Activated naive CD8-positive, alpha-beta T cell treated with anti-CD3 and anti-CD28 coated beads, Interleukin-2, amount 50 U/mL, for 16 hours (primary cell): ENCODE data around the gene PAQR4.
A peak's percentile ranks its signal among the peaks of the same experiment; 100 is the strongest.

Source experiments
- DNase-seq: peaks from one replicate; pipeline ENCODE4 v3.0.0-alpha.2; 2020; ENCODE audit warnings: low read depth, low spot score

PAQR4 gene

DNA sequence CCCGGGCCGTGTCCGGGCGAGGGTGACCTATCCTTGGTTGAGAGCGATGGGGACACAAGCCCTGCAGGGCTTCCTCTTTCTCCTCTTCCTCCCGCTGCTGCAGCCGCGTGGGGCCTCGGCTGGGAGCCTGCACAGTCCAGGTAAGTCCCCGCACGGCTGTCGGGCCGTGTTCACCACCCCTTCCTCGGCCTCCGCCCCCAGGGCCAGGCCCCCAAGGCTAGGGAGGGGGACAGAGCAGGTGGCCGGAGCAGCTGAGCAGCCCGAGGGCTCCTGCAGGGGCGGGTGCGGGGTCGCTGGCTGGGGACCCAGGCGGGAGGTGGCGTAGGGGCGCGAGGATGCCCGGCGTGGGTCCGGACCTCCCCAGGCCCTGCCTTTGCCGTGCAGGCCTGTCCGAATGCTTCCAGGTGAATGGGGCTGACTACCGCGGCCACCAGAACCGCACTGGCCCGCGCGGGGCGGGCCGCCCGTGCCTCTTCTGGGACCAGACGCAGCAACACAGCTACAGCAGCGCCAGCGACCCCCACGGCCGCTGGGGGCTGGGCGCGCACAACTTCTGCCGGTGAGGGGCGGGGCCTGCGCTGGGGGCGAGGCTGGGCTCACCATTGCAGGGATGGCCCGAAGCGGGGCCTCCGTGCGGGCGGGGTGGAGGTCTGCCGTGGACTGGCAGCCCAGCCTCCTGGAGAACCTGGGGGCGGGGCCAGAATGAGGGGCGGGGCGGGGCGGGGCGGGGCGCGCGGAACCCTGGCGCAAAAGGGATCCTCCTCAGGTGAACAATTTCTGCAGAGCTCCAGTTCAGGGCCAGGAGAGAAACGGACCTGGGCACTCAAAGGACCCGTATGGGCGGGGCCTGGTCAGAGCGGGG, 4.4 kb upstream of the PAQR4 start:
- no peak for DNase-seq

- no peak for DNase-seq
These were observed 2.9 kb upstream of the PAQR4 start for GRCh38 chr16:2966043-2966807.

DNA sequence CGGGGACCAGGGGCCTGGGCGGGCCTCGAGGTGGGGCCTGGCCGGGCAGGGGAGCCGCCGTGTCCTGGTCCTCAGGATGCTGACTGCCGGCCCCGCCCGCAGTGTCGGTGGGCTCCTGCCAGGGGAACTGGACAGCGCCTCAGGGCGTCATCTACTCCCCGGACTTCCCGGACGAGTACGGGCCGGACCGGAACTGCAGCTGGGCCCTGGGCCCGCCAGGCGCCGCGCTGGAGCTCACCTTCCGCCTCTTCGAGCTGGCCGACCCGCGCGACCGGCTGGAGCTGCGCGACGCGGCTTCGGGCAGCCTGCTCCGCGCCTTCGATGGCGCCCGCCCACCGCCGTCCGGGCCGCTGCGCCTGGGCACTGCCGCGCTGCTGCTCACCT, 2.3 kb upstream of the PAQR4 start:
- DNase-seq: no peak

GRCh38 chr16:2967211-2967631, 1.9 kb upstream of the PAQR4 start:
- DNase-seq: no peak

- DNase-seq: no peak
These were observed 1.4 kb upstream of the PAQR4 start for GRCh38 chr16:2967721-2968161.

DNA sequence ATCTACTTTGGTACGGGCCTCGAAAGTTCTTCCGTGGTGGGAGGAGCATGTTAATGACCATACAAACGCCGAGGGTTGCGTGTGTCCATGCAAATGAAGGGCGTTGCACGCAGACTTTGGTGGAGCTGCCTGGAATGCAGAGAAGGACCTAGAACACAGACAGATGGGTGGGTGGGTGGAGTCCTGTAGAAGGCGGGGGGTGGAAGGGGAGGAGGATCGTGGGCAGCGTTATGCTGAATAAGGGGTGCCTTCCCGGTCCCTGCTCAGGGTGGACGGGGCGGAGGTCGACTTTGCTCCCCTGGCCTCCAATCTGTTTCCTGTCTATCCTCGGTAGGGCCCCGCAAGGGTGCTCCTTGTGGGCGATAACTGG, 795 bp upstream of the PAQR4 start:
- no peak for DNase-seq

DNA sequence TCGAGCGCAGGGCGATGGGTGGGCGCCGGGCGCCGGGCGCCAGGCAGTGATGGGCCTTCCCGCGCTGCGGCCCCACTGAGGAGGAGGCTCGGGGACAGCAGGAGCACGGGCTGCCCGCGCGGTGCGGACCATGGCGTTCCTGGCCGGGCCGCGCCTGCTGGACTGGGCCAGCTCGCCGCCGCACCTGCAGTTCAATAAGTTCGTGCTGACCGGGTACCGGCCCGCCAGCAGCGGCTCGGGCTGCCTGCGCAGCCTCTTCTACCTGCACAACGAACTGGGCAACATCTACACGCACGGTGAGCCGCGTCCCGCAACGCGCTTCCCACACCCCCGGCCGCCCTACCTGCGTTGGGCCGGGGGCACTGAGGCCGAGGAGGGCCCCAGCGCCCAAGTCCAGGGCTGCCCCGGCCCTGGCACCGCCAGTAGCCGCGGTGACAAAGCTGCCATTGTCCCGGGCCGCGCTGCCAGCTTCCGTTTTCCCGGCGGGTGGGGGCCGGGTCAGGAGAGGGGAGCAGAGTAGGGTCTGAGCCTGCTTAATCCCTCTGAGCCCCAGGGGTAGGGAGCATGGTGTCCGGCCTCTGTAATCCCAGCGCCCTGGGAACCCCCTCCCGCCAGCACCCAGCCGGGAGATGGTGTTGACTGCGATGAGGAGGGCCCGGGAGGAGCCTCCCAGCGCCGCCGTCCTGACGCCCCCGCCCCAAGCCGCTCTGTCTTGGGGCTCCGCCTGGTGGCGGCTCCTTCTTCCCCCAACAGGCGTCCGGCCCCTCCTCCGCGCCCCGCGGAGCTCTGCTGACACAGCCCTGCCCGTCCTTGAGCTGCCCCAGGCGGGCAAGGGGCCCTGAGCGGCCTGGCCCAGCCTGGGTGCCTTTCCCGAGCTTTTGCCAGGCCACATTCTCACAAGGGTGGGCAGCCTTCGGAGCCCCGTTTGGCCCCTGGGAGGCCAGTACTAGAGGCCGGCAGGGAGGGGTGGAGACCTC, 685 bp downstream of the PAQR4 start:
- DNase-seq: peak; percentile 40

GRCh38 chr16:2970563-2970962, 1.4 kb downstream of the PAQR4 start:
- no peak for DNase-seq

- DNase-seq: no peak
These were observed 2.2 kb downstream of the PAQR4 start for GRCh38 chr16:2971134-2971984.

GRCh38 chr16:2971985-2972784, 3.0 kb downstream of the PAQR4 start:
- no peak for DNase-seq

GRCh38 chr16:2973093-2973492, 3.9 kb downstream of the PAQR4 start:
- no peak for DNase-seq

DNA sequence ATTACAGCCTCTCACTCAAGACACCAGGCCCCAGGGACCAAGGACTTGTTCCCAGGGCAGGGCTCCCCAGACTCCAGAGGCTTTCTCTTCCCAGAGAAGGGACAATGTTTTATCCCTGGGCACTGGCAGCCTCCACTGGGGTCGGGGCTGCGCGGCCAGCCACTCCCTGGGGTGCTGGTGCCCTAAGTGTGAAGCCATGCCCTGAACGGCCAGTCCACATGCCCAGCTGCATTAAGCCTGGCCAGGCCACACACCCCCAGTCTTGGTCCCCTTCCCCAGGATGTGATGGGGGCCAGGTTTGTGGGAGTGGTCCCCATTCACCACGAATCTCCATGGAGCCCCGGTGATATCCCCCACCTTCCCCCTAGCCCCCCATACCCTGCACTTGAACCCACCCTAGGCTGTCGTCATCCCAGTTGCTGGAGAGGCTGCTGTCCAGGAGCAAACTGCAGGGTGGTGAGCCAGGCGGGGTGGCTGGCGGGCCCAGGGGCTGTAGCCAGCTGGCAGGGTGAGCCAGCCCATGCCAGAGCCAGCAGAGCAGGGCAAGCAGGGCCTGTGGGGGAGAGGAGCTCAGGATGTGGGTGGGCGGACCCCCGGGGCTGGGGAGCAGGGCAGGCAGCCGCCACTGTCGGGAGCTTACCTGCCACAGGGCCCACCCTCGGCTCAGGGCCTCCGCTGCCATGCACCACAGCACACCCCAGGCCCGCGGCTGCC, 4.6 kb downstream of the PAQR4 start:
- DNase-seq: no peak

- DNase-seq: no peak
These were observed 5.3 kb downstream of the PAQR4 start for GRCh38 chr16:2974319-2975056.

DNA sequence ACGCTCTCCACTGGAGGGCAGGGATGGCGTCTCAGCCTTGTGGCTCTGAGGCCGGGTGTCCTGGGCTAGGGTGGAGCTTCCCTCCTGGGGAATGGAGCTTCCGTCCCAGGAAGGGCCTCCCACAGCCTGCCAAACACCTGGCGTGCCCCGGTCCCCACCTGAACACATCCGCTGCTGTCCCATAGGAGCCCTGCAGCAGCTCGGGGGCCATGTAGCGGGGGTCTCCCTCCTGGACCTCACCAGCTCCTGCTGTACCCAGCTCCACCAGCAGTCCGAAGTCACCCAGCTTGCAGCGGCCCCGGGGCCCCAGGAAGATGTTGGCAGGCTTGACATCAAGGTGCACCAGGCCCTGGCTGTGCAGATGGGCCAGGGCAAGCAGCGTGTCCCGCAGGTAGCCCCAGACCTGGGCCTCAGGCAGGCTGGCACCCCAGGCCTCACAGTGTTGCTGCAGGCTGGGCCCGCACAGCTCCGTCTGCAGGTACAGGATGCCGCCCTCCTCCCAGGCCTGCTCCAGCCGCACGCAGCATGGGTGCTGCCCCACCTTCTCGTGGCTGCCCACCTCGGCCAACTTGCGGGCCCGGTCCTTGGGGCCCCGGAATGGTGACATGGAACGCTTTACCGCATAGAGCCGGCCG, 6.1 kb downstream of the PAQR4 start:
- DNase-seq: no peak

GRCh38 chr16:2976201-2976600, 7.1 kb downstream of the PAQR4 start:
- DNase-seq: no peak

- DNase-seq: no peak
These were observed 7.5 kb downstream of the PAQR4 start for GRCh38 chr16:2976673-2977072.

DNA sequence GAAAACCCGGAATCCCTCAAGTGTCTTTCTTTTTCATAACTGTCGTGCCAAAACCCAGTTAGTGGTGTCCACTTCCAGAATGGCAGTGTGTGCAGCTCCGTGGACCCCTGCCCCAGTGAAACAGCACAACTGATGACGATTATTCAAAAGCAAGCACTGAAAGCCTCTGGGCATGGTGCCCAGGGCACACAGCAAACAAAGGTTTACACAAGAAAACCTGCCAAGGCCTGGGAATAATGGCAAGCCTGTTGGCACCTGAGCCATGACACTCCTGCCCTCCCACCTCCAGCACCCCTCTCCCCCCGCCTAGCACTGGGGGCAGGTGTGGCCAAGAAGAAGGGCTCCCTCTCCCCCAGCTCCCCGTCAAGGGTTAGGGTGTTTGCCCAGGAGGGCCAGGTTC, 8.3 kb downstream of the PAQR4 start:
- DNase-seq: no peak

DNA sequence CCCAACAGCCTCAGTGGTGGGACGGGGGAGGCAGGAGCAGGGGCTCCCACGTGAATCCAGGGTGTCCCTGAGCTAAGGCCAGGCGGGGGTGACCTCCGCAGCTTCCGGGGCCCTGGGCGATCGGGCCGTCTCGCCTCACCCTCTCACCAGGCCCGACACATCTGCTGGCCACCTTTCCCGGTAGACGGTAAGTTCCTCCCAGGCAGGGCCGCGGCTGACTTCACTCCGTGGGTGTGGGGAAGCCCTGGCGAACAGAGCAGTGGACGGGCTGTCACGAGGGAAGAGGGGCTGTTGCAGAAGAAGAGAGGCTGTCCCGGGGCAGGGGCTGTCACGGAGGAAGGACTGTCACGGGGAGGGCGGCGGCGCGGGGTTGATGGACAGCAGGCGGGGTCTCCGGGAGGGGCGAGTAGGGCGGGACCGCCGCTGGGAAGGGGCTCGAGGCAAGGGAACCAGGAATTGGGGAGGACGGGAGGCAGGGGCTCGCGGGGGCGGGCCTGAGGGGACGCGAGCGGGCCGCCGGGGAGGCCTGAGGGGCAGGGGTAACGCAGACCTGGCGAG, 10.6 kb downstream of the PAQR4 start:
- no peak for DNase-seq
